ENCODE data around the gene FBXO24.
A peak's percentile ranks its signal among the peaks of the same experiment; 100 is the strongest.
"Not testable (repeated sequence)": the region's sequence is repeated elsewhere in the genome, so short reads cannot be mapped to it uniquely, and the experiment has no call there.

FBXO24 gene

GRCh38 chr7:100559127-100559526 is 27.0 kb upstream of the FBXO24 start:
- no peak for DNase-seq

GRCh38 chr7:100561491-100562194 is 24.5 kb upstream of the FBXO24 start:
- DNase-seq = no peak

GRCh38 chr7:100562195-100563099 is 23.7 kb upstream of the FBXO24 start:
- DNase-seq = no peak

GRCh38 chr7:100563100-100563564 is 23.0 kb upstream of the FBXO24 start:
- no peak for DNase-seq

- DNase-seq = peak; percentile 41
These were observed 22.2 kb upstream of the FBXO24 start for GRCh38 chr7:100563809-100564400.

- DNase-seq = not testable (repeated sequence)
These were observed 21.7 kb upstream of the FBXO24 start for GRCh38 chr7:100564405-100564804.

GRCh38 chr7:100565133-100565571 is 21.0 kb upstream of the FBXO24 start:
- DNase-seq = no peak

- no peak for DNase-seq
These were observed 20.1 kb upstream of the FBXO24 start for GRCh38 chr7:100566018-100566531.

GRCh38 chr7:100567031-100567730 is 18.9 kb upstream of the FBXO24 start:
- no peak for DNase-seq

GRCh38 chr7:100567751-100568175 is 18.4 kb upstream of the FBXO24 start:
- DNase-seq = no peak

GRCh38 chr7:100568176-100568895 is 17.8 kb upstream of the FBXO24 start:
- DNase-seq = no peak

- DNase-seq = no peak
These were observed 17.0 kb upstream of the FBXO24 start for GRCh38 chr7:100568896-100569844.

- no peak for DNase-seq
These were observed 14.9 kb upstream of the FBXO24 start for GRCh38 chr7:100570954-100571828.

- no peak for DNase-seq
These were observed 14.4 kb upstream of the FBXO24 start for GRCh38 chr7:100571829-100572116.

GRCh38 chr7:100572281-100572948 is 13.7 kb upstream of the FBXO24 start:
- no peak for DNase-seq

- DNase-seq = no peak
These were observed 13.0 kb upstream of the FBXO24 start for GRCh38 chr7:100572949-100573675.

- DNase-seq = no peak
These were observed 12.3 kb upstream of the FBXO24 start, which contains the start of gene SAP25 for GRCh38 chr7:100573691-100574361. Gene SAP25 (minus strand): TSS chr7:100573900. CDS start chr7:100573742, 158 bp downstream.

All from NCI-H1694 treated with DMSO at 0.1 percent for 48 hours (cell line).